Mesothelial cell of epicardium (in vitro differentiated cells): ENCODE data around the gene NYAP2. TPM values are rescaled to one million over a fixed set of nuclear protein-coding genes. Genes with fewer than 3 reads are reported as not detected.

ENCODE experiments used
- DNase-seq, 2 experiments: peaks; one replicate each; pipeline ENCODE4 v3.0.0; 2021; ENCODE audit warnings: low spot score in 2 of 2; ENCODE audit not compliant: unreplicated experiment in 2 of 2
- H3K27ac Mint-ChIP-seq: 2 replicates; pipeline ENCODE4 v1.8.0; 2021; ENCODE audit warnings: mixed read lengths
- H3K27me3 Mint-ChIP-seq: 2 replicates; pipeline ENCODE4 v1.8.0; 2021; ENCODE audit warnings: low read depth, mixed read lengths
- H3K36me3 Mint-ChIP-seq: 2 replicates; pipeline ENCODE4 v1.8.0; 2021; ENCODE audit warnings: mixed read lengths
- H3K4me1 Mint-ChIP-seq: 2 replicates; pipeline ENCODE4 v1.8.0; 2021; ENCODE audit warnings: mixed read lengths
- H3K4me3 Mint-ChIP-seq: 2 replicates; pipeline ENCODE4 v1.8.0; 2021; ENCODE audit warnings: mild to moderate bottlenecking, moderate library complexity, mixed read lengths
- H3K9me3 Mint-ChIP-seq: 2 replicates; pipeline ENCODE4 v1.8.0; 2021; ENCODE audit warnings: mixed read lengths
- CTCF ChIP-seq: fragments of 200-600 bp; sonication (generic); IDR thresholded peaks from one replicate; pipeline ENCODE4 v1.5.0; 2021; ENCODE audit warnings: antibody characterized with exemption; ENCODE audit not compliant: unreplicated experiment
- total RNA-seq: library from RNA; stranded (reverse); gene quantifications from 3 replicates; pipeline ENCODE4 v1.2.1, GENCODE V29; 2021

Gene NYAP2
- total RNA-seq, 1 donor from 2014 or later, result not detected

GRCh38 chr2:225425284-225425683 is 25.8 kb downstream of the NYAP2 start:
- no peak for TF ChIP-seq CTCF
- Mint-ChIP-seq H3K27me3 (peaks cover 2% of the 10 kb centered on the region), H3K4me3 (no peak overlapping the region), H3K36me3 (no peaks in the 10 kb centered on the region), H3K9me3 (no peaks in the 10 kb centered on the region), H3K27ac (no peak overlapping the region), H3K4me1 (peaks cover 6% of the 10 kb centered on the region)
- no peak for DNase-seq

- Mint-ChIP-seq H3K27me3 (peaks cover 2% of the 10 kb centered on the region), H3K27ac (no peak overlapping the region), H3K4me3 (no peak overlapping the region), H3K4me1 (peaks cover 14% of the 10 kb centered on the region), H3K36me3 (no peaks in the 10 kb centered on the region), H3K9me3 (no peaks in the 10 kb centered on the region)
- no peak for TF ChIP-seq CTCF
- DNase-seq, result no peak
These were observed 28.9 kb downstream of the NYAP2 start for GRCh38 chr2:225428360-225428759.

GRCh38 chr2:225429717-225430116 is 30.2 kb downstream of the NYAP2 start:
- Mint-ChIP-seq H3K36me3 (no peaks in the 10 kb centered on the region), H3K4me1 (peaks cover 14% of the 10 kb centered on the region), H3K27ac (peak overlapping the region; percentile 18), H3K9me3 (no peaks in the 10 kb centered on the region), H3K27me3 (peaks cover 2% of the 10 kb centered on the region), H3K4me3 (no peak overlapping the region)
- TF ChIP-seq CTCF, result no peak
- DNase-seq, result no peak

GRCh38 chr2:225431105-225431863 is 31.8 kb downstream of the NYAP2 start:
- DNase-seq, result no peak
- H3K36me3 Mint-ChIP-seq, result no peaks in the 10 kb centered on the region
- no peak for TF ChIP-seq CTCF
- H3K27ac Mint-ChIP-seq, result peak overlapping the region; percentile 77
- no peak overlapping the region for H3K4me3 Mint-ChIP-seq
- H3K27me3 Mint-ChIP-seq, result peaks cover 2% of the 10 kb centered on the region
- H3K9me3 Mint-ChIP-seq, result no peaks in the 10 kb centered on the region
- H3K4me1 Mint-ChIP-seq, result peaks cover 14% of the 10 kb centered on the region

GRCh38 chr2:225434014-225434413 is 34.5 kb downstream of the NYAP2 start:
- peaks cover 14% of the 10 kb centered on the region for H3K4me1 Mint-ChIP-seq
- DNase-seq, result no peak
- no peak for TF ChIP-seq CTCF

GRCh38 chr2:225437319-225437718 is 37.8 kb downstream of the NYAP2 start:
- H3K4me1 Mint-ChIP-seq, result no peaks in the 10 kb centered on the region
- H3K36me3 Mint-ChIP-seq, result no peaks in the 10 kb centered on the region
- no peak overlapping the region for H3K4me3 Mint-ChIP-seq
- no peak for DNase-seq
- H3K27me3 Mint-ChIP-seq, result peaks cover 14% of the 10 kb centered on the region
- H3K27ac Mint-ChIP-seq, result no peak overlapping the region
- no peak for TF ChIP-seq CTCF
- no peaks in the 10 kb centered on the region for H3K9me3 Mint-ChIP-seq

More at GRCh38 chr2:225434014-225434413, 34.5 kb downstream of the NYAP2 start:
- H3K36me3 Mint-ChIP-seq, result no peaks in the 10 kb centered on the region
- no peak overlapping the region for H3K27ac Mint-ChIP-seq
- no peak overlapping the region for H3K4me3 Mint-ChIP-seq
- H3K9me3 Mint-ChIP-seq, result no peaks in the 10 kb centered on the region
- H3K27me3 Mint-ChIP-seq, result peaks cover 6% of the 10 kb centered on the region
